ENCODE measurements around the gene GADD45G.

GADD45G gene

GRCh38 chr9:89601306-89601705, 3.5 kb upstream of the GADD45G start:
- TF ChIP-seq ZBTB7A (IDR thresholded peaks at IDR 0.05; ENCODE audit: low read depth) (no peak), YY1 (IDR thresholded peaks at IDR 0.05; ENCODE audit: low read depth) (no peak), NFIC (IDR thresholded peaks at IDR 0.05) (no peak), EP300 (IDR thresholded peaks at IDR 0.05; ENCODE audit: borderline replicate concordance) (no peak), CREB1 (IDR thresholded peaks at IDR 0.05; ENCODE audit: low read depth) (no peak), CEBPB (IDR thresholded peaks at IDR 0.05) (no peak), TEAD4 (IDR thresholded peaks at IDR 0.05) (no peak), RAD21 (IDR thresholded peaks at IDR 0.05; ENCODE audit: low read depth) (no peak), TCF12 (IDR thresholded peaks at IDR 0.05; ENCODE audit: low read depth) (no peak), EGR1 (IDR thresholded peaks at IDR 0.05) (no peak), FOXM1 (IDR thresholded peaks at IDR 0.05; ENCODE audit: borderline replicate concordance, low read depth) (no peak)
- TF ChIP-seq, protein P1, sequence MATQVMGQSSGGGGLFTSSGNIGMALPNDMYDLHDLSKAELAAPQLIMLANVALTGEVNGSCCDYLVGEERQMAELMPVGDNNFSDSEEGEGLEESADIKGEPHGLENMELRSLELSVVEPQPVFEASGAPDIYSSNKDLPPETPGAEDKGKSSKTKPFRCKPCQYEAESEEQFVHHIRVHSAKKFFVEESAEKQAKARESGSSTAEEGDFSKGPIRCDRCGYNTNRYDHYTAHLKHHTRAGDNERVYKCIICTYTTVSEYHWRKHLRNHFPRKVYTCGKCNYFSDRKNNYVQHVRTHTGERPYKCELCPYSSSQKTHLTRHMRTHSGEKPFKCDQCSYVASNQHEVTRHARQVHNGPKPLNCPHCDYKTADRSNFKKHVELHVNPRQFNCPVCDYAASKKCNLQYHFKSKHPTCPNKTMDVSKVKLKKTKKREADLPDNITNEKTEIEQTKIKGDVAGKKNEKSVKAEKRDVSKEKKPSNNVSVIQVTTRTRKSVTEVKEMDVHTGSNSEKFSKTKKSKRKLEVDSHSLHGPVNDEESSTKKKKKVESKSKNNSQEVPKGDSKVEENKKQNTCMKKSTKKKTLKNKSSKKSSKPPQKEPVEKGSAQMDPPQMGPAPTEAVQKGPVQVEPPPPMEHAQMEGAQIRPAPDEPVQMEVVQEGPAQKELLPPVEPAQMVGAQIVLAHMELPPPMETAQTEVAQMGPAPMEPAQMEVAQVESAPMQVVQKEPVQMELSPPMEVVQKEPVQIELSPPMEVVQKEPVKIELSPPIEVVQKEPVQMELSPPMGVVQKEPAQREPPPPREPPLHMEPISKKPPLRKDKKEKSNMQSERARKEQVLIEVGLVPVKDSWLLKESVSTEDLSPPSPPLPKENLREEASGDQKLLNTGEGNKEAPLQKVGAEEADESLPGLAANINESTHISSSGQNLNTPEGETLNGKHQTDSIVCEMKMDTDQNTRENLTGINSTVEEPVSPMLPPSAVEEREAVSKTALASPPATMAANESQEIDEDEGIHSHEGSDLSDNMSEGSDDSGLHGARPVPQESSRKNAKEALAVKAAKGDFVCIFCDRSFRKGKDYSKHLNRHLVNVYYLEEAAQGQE (IDR thresholded peaks at IDR 0.05; ENCODE audit: low read depth), result no peak

GRCh38 chr9:89601856-89602562, 2.8 kb upstream of the GADD45G start:
- TF ChIP-seq, protein P2, sequence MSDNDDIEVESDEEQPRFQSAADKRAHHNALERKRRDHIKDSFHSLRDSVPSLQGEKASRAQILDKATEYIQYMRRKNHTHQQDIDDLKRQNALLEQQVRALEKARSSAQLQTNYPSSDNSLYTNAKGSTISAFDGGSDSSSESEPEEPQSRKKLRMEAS (IDR thresholded peaks at IDR 0.05), result no peak
- TF ChIP-seq CEBPB (IDR thresholded peaks at IDR 0.05), result no peak
- TF ChIP-seq, protein P1 (IDR thresholded peaks at IDR 0.05; ENCODE audit: low read depth), result no peak
- TF ChIP-seq, protein P3, sequence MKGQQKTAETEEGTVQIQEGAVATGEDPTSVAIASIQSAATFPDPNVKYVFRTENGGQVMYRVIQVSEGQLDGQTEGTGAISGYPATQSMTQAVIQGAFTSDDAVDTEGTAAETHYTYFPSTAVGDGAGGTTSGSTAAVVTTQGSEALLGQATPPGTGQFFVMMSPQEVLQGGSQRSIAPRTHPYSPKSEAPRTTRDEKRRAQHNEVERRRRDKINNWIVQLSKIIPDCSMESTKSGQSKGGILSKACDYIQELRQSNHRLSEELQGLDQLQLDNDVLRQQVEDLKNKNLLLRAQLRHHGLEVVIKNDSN (IDR thresholded peaks at IDR 0.05), result no peak
- TF ChIP-seq YY1 (IDR thresholded peaks at IDR 0.05; ENCODE audit: low read depth), result no peak
- TF ChIP-seq TCF12 (IDR thresholded peaks at IDR 0.05; ENCODE audit: low read depth), result no peak
- no peak for TF ChIP-seq TAF1 (IDR thresholded peaks at IDR 0.05; ENCODE audit: low read depth)
- TF ChIP-seq CREB1 (IDR thresholded peaks at IDR 0.05; ENCODE audit: low read depth), result no peak
- no peak for TF ChIP-seq ZBTB7A (IDR thresholded peaks at IDR 0.05; ENCODE audit: low read depth)
- no peak for TF ChIP-seq NFIC (IDR thresholded peaks at IDR 0.05)
- TF ChIP-seq RAD21 (IDR thresholded peaks at IDR 0.05; ENCODE audit: low read depth), result no peak
- TF ChIP-seq EP300 (IDR thresholded peaks at IDR 0.05; ENCODE audit: borderline replicate concordance), result no peak
- TF ChIP-seq EGR1 (IDR thresholded peaks at IDR 0.05), result no peak
- no peak for TF ChIP-seq TEAD4 (IDR thresholded peaks at IDR 0.05)
- TF ChIP-seq FOXM1 (IDR thresholded peaks at IDR 0.05; ENCODE audit: borderline replicate concordance, low read depth), result no peak

- TF ChIP-seq RAD21 (IDR thresholded peaks at IDR 0.05; ENCODE audit: low read depth), result peak; percentile 97
- no peak for TF ChIP-seq TEAD4 (IDR thresholded peaks at IDR 0.05)
Observed at GRCh38 chr9:89602978-89603766, 1.6 kb upstream of the GADD45G start.

DNA sequence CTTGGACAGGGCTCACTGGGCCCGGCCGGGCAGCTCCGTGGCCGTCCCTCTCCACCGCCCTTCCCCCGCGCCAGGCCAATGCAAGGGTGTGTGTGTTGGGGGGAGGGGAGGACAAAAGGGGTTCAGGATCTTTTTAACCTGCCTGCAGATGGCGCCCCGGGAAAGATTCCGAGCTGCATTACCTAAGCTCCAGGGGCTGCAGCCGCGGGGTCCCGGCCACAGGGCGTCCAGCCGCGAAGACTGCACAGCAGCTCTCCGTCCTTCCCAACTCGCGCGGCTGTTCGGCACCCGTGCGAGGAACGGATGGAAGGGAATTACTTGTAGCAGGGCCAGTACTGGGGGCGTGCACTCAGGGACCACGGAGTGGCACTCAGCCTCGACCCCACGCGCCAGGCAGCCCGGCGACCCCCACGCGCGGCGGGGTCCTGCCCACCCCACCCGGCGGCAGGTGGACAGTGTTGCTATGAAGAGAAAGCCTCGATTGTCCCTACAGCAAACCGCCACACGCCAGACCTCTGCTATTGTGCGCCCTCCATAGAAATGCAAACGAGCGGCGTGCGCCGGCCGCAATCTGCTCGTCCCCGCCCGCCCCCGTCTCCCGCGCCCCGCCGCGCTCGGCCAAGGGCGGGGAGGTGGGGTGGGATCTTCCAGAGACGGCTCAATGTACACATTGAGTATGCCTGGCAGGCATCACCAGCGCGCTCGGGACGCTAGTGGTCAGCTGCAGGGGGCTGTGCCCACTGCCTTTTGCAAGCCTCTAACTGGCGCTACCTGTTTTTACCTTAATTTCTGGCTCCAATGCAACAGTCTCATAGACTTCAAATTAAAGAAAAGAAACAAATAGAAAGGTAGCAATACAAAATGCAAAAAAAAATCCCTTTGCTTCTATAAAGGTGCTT, 796 bp upstream of the GADD45G start:
- TF ChIP-seq CEBPB (IDR thresholded peaks at IDR 0.05), result no peak
- TF ChIP-seq FOXM1 (IDR thresholded peaks at IDR 0.05; ENCODE audit: borderline replicate concordance, low read depth), result no peak
- TF ChIP-seq, protein P2 (IDR thresholded peaks at IDR 0.05), result 0 out of 2 replicates have a peak, but pooled peaks have one; percentile 32
- TF ChIP-seq RAD21 (IDR thresholded peaks at IDR 0.05; ENCODE audit: low read depth), result peak; percentile 61
- 0 out of 2 replicates have a peak, but pooled peaks have one; percentile 7 for TF ChIP-seq NFIC (IDR thresholded peaks at IDR 0.05)
- TF ChIP-seq, protein P1 (IDR thresholded peaks at IDR 0.05; ENCODE audit: low read depth), result no peak
- TF ChIP-seq TCF12 (IDR thresholded peaks at IDR 0.05; ENCODE audit: low read depth), result peak; percentile 39; the same call in 1 of the 2 replicates
- peak; percentile 89 for TF ChIP-seq ZBTB7A (IDR thresholded peaks at IDR 0.05; ENCODE audit: low read depth)
- peak; percentile 37; the same call in 1 of the 2 replicates for TF ChIP-seq EGR1 (IDR thresholded peaks at IDR 0.05)
- TF ChIP-seq TEAD4 (IDR thresholded peaks at IDR 0.05), result peak; percentile 44

Data from Ishikawa (cell line).